ENCODE results near the gene HDGFL1.

HDGFL1 gene

GRCh38 chr6:22545051-22545450, 24.3 kb upstream of the HDGFL1 start:
- no peak for TF ChIP-seq CTCF (IDR thresholded peaks at IDR 0.05)

GRCh38 chr6:22546236-22546635, 23.1 kb upstream of the HDGFL1 start:
- TF ChIP-seq CTCF (IDR thresholded peaks at IDR 0.05), result no peak

GRCh38 chr6:22550971-22551670, 18.2 kb upstream of the HDGFL1 start:
- TF ChIP-seq CTCF (IDR thresholded peaks at IDR 0.05), result no peak

GRCh38 chr6:22556266-22556665, 13.1 kb upstream of the HDGFL1 start:
- TF ChIP-seq CTCF (IDR thresholded peaks at IDR 0.05), result no peak

- TF ChIP-seq CTCF (IDR thresholded peaks at IDR 0.05), result no peak
Measured at GRCh38 chr6:22557007-22557406, 12.4 kb upstream of the HDGFL1 start.

GRCh38 chr6:22558288-22558882, 11.0 kb upstream of the HDGFL1 start:
- no peak for TF ChIP-seq CTCF (IDR thresholded peaks at IDR 0.05)

- TF ChIP-seq CTCF (IDR thresholded peaks at IDR 0.05), result no peak
Measured at GRCh38 chr6:22568854-22569253, 512 bp upstream of the HDGFL1 start.
